HUES6 (cell line): ENCODE measurements around the gene FAM83F.

ENCODE experiments used
- H3K27ac ChIP-seq: 2 replicates; pipeline ENCODE4 v1.7.0; 2013; ENCODE audit warnings: low read depth, mild to moderate bottlenecking, low read length, inconsistent platforms
- H3K27me3 ChIP-seq: 2 replicates; pipeline ENCODE4 v1.6.1; 2013; ENCODE audit warnings: low read length; ENCODE audit not compliant: control insufficient read depth, insufficient read depth
- H3K36me3 ChIP-seq: 2 replicates; pipeline ENCODE4 v1.6.1; 2013; ENCODE audit warnings: low read length; ENCODE audit not compliant: control insufficient read depth, insufficient read depth
- H3K4me1 ChIP-seq: 2 replicates; pipeline ENCODE4 v1.6.1; 2013; ENCODE audit warnings: low read length; ENCODE audit not compliant: control insufficient read depth, insufficient read depth
- H3K4me3 ChIP-seq: 2 replicates; pipeline ENCODE4 v1.5.1; 2013; ENCODE audit warnings: low read depth, low read length
- H3K9ac ChIP-seq: one replicate; pipeline ENCODE4 v1.6.1; 2013; ENCODE audit warnings: mild to moderate bottlenecking, low read length
- H3K9me3 ChIP-seq: 2 replicates; pipeline ENCODE4 v1.6.1; 2013; ENCODE audit warnings: low read depth, low read length; ENCODE audit not compliant: control insufficient read depth, insufficient read depth

The FAM83F gene

DNA sequence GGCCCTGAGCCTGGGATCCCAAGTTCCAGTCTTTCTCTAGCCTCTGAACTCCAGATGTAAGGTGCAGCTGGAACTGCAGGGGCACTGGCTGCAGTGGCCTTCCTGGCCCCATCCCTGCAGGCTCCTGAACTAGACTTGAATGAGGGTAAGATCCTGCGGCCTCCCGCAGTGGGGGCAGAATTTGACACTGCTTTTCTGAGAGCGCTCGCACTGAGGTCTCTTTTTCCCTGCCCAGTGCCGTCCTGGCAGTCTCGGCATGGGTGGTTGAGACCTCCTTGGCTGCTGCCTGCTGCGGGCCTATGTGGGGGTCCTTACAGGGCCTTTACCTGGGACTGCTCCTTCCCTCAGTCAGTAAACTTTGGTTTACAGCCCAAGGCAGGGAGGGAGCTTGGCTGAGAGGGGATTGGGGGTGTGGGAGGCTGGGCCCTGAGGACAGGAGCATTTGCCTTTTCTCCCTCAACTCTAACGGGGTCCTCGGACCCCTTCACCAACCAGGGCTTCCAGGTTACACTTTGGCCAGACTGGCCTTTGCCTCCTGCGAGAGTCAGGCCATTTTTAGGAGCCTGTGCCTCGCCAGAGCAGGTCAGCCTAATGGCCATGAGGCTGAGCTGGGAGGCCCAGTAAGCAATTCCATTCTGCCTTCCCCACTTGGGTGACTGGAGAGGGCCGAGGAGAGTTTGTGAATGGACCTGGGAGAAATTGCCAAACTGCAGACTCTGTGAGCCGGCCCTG, 35.4 kb downstream of the FAM83F start:
- Histone ChIP-seq H3K27ac (no peak overlapping the region), H3K4me1 (peaks cover 3% of the 10 kb centered on the region; the same call in 1 of the 2 replicates), H3K36me3 (0 out of 2 replicates have a peak, but pooled peaks cover 8% of the 10 kb centered on the region), H3K9me3 (no peaks in the 10 kb centered on the region), H3K4me3 (no peak overlapping the region), H3K27me3 (no peaks in the 10 kb centered on the region), H3K9ac (no peak overlapping the region)

DNA sequence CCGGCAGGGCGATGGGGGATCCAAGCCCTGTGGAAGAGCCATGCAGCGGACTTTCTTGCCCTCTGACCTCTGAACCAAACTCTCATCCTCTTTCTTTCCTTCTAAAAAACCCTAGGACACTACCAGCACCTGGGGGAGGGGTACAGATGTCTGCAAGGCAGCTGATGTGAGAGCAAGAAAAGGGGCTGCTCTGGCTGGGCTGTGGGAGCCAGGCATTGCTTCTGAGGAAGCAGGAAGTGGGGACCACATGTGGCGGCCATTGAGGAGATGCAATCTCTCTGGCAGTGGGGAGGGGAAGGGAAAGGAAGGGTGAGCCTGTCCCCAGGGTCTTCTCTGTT, 36.0 kb downstream of the FAM83F start:
- no peak overlapping the region for H3K4me3 ChIP-seq
- peaks cover 3% of the 10 kb centered on the region; the same call in 1 of the 2 replicates for H3K4me1 ChIP-seq
- no peaks in the 10 kb centered on the region for H3K27me3 ChIP-seq
- no peaks in the 10 kb centered on the region for H3K9me3 ChIP-seq
- no peak overlapping the region for H3K27ac ChIP-seq
- no peak overlapping the region for H3K9ac ChIP-seq
- H3K36me3 ChIP-seq: 0 out of 2 replicates have a peak, but pooled peaks cover 8% of the 10 kb centered on the region

DNA sequence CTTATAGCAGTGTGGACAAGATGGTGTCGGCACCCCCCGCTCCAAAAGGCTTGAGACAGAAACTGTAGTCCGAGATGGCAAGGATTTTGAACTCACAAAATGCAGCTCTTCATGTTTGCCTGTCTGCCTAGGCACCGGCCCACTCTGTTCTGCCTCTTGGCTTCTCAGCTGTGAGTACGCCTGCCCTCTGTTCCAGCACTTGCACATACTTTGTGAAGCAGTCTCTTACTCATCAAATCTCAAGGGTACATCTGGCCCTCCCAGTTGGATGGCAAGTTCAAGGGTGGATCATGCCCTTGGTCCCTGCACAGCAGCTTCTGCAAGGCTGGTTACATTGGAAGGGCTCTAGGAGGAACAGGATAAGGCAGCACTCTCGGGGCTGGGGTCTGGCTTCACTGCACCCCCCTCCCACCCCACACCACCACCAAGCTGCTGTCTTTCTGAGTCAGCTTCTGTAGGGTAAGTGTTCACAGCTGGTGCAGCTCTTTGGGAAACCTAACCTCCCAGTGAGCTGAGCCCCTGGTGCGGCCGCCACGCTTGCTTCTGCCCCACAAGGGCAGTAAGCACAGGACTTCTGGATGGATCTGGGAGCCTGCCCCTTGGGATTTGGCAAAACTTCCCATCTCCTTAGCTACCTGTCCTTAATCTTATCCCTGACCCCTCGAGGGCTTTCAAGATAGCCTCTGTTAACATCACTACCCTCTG, 37.2 kb downstream of the FAM83F start:
- H3K27me3 ChIP-seq: no peaks in the 10 kb centered on the region
- H3K27ac ChIP-seq: no peak overlapping the region
- H3K9me3 ChIP-seq: no peaks in the 10 kb centered on the region
- H3K4me1 ChIP-seq: peaks cover 3% of the 10 kb centered on the region; the same call in 1 of the 2 replicates
- H3K36me3 ChIP-seq: 0 out of 2 replicates have a peak, but pooled peaks cover 5% of the 10 kb centered on the region
- no peak overlapping the region for H3K4me3 ChIP-seq
- no peak overlapping the region for H3K9ac ChIP-seq

DNA sequence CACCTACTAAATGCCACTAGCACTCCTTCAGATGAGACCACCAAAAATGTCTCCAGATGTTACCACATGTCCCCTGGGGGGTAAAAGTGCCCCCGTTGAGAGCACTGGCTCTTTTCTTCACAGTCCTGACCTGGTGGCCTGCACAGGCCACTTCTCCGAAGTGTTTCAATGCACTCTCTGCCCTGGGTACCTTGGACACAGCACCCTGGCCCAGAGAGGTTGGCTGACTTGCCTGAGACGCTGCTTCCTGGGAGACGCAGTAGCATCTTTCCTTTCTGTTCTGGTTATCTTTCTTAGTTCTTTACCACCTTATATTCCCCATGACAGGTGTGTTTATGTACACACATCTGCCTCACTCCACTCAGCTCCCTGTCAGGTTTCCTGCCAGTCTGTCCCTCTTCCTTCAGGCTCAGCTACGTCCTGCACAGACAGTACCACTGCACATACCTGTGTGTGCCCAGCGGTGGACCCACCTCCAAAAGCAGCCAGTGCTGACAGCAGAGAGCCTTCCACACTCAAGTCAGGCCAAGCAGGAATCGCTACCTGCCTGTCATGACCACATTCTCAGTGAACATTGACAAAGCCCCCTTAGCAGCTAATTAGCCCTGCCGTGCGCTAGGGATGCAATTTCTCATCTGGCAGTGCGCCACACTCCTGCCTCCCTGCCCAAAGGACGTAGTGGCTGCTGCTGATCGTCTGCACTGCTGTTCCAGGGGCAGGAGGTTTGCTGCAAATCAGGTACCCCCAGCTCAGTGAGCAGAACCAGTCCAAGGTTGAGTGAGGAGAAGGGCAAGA, 39.0 kb downstream of the FAM83F start:
- Histone ChIP-seq H3K4me3 (no peak overlapping the region), H3K36me3 (0 out of 2 replicates have a peak, but pooled peaks cover 5% of the 10 kb centered on the region), H3K27ac (no peak overlapping the region), H3K9ac (no peak overlapping the region), H3K27me3 (peaks cover 8% of the 10 kb centered on the region; the same call in 1 of the 2 replicates), H3K9me3 (no peaks in the 10 kb centered on the region), H3K4me1 (peaks cover 3% of the 10 kb centered on the region; the same call in 1 of the 2 replicates)

DNA sequence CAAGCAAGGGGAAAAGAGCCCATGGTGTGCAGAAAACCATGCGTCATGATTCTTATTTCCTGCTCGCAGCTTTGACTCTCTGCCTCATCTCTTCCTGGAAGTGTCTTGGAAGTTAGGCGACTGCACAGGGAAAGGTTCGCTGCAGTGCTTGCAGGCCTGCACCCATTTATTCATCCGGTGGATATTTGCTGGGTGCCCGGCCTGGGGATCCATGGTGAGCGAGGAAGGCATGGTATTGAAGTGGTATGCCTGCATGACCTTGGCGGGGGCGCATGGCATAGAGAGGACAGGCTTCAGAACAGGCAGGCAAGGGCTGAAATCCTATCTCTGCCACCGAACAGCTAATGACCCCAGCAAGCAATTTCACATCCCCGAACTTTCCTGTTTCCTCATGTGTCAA, 40.6 kb downstream of the FAM83F start:
- no peak overlapping the region for H3K4me3 ChIP-seq
- peaks cover 22% of the 10 kb centered on the region for H3K27me3 ChIP-seq
- H3K4me1 ChIP-seq: peaks cover 3% of the 10 kb centered on the region; the same call in 1 of the 2 replicates
- no peak overlapping the region for H3K9ac ChIP-seq
- H3K9me3 ChIP-seq: no peaks in the 10 kb centered on the region
- H3K27ac ChIP-seq: no peak overlapping the region
- 0 out of 2 replicates have a peak, but pooled peaks cover 3% of the 10 kb centered on the region for H3K36me3 ChIP-seq

DNA sequence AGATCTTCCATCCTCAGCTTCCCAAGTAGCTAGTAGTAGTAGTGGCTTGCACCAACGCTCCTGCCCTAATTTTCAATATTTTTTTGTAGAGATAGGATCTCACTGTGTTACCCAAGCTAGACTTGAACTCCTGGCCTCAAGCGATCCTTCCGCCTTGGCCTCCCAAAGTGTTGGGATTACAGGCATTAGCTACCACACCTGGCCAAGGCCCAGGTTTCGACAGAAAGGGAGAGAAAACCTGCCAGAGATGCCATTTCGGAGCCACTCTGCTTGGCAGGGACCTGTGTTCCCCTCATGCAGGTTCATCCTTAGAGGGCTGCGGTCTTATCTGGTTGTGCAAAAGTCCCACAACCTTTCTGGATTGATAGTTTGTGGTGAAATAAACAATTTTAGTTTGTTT, 41.4 kb downstream of the FAM83F start:
- Histone ChIP-seq H3K9ac (no peak overlapping the region), H3K27ac (no peak overlapping the region), H3K9me3 (no peaks in the 10 kb centered on the region), H3K27me3 (peaks cover 30% of the 10 kb centered on the region), H3K4me1 (no peaks in the 10 kb centered on the region), H3K4me3 (no peak overlapping the region), H3K36me3 (0 out of 2 replicates have a peak, but pooled peaks cover 3% of the 10 kb centered on the region)

DNA sequence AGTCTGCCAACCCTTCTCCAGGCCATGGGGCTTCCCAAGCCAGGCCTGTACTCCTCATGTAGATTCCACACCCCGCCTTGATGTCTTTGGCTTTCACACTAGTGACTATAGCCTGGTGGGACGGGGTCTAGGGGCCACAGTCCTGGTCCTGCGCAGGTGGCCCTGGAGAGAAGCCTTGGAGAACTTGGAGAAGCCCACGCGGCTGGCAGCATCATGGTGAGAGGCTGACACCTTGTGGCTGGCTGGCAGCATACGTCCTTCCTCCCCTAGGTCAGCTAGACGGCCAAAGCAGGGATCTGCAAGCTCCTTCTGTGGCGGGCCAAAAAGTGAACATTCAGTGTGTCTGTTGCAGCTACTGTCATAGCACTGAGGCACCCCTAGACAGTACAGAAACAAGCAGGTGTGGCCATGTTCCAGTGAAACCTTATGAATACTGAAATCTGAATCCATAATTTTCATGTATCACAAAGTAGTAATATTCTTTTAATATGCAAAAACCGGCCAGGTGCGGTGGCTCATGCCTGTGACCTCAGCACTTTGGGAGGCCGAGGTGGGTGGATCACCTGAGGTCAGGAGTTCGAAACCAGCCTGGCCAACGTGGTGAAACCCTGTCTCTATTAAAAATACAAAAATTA, 42.0 kb downstream of the FAM83F start:
- Histone ChIP-seq H3K9ac (no peak overlapping the region), H3K27ac (no peak overlapping the region), H3K9me3 (no peaks in the 10 kb centered on the region), H3K4me3 (no peak overlapping the region), H3K27me3 (peaks cover 34% of the 10 kb centered on the region), H3K4me1 (no peaks in the 10 kb centered on the region), H3K36me3 (no peaks in the 10 kb centered on the region)

DNA sequence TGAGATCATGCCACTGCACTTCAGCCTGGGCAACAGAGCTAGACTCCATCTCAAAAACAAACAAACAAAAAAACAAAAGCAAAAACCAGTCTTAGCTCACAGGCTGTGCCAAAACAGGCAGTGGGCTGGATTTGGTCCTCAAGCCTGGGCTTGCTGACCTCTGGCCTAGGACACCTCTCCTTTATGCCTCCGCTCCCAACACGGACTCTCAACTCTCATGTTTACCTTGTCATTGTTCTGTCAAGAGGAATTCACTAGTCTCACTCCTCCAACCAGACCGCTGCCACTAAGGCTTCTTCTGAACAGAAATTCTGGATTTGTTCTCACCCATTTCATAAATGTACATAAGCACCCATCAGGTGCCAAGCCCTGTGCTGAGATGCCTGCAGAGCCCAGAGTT, 42.6 kb downstream of the FAM83F start:
- Histone ChIP-seq H3K9ac (no peak overlapping the region), H3K36me3 (no peaks in the 10 kb centered on the region), H3K9me3 (no peaks in the 10 kb centered on the region), H3K27ac (no peak overlapping the region), H3K4me1 (no peaks in the 10 kb centered on the region), H3K27me3 (peaks cover 38% of the 10 kb centered on the region), H3K4me3 (no peak overlapping the region)

DNA sequence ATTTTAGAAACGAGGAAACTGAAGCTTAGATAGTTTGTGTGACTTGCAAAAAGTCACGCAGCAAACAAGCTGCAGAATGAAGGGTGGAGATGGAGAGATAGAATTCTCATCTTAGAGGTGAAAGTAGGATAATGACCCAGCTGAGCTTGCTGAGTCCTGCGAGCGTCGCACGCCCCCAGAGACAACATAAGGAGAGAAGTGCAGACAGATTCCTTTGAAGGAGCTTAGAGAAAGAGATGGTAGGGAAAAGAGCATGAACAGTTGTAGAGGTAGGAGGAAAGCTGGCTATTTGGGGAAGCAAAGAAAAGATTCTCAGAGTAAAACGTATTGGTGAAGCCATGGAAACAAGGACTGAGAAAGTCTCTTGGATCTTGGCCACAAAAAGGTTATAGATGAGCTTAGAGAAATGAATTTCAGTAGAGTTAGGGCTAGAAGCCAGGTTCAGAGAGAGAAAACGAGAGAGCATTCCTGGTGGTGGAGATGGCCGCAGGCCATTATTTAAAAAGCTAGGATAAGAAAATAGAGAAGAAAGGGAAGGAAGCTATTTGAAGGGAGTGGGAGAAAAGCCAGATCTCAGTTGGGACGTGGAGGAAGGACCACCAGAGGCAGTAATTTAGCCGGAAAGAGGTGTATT, 44.8 kb downstream of the FAM83F start:
- Histone ChIP-seq H3K27me3 (peaks cover 40% of the 10 kb centered on the region), H3K36me3 (no peaks in the 10 kb centered on the region), H3K4me1 (peaks cover 2% of the 10 kb centered on the region; the same call in 1 of the 2 replicates), H3K9ac (no peak overlapping the region), H3K9me3 (no peaks in the 10 kb centered on the region), H3K4me3 (no peak overlapping the region), H3K27ac (no peak overlapping the region)

DNA sequence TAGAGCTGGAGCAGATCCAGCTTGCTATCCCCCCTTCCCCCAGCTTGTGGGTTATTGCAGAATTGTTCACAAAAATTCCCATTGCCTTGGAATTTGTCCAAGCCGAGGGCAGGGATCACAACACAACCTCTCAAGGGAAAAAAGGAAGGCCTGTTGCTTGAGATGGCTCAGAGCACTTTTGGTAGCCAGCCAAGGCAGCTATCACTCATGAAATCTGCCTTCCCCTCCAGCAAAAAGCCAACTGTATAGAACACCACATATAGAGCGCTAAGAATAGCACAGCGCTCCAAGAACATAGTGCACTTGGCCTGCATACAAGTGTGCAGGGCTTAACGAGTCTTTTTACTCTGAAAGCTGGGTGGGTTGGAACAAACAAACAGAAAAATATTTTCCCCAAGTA, 46.2 kb downstream of the FAM83F start:
- no peak overlapping the region for H3K27ac ChIP-seq
- peaks cover 43% of the 10 kb centered on the region for H3K27me3 ChIP-seq
- no peak overlapping the region for H3K4me3 ChIP-seq
- H3K36me3 ChIP-seq: no peaks in the 10 kb centered on the region
- H3K4me1 ChIP-seq: peaks cover 6% of the 10 kb centered on the region
- H3K9me3 ChIP-seq: no peaks in the 10 kb centered on the region
- no peak overlapping the region for H3K9ac ChIP-seq
